ENCODE results near the gene LVRN.

Gene LVRN

GRCh38 chr5:116035123-116035522 lies 72.8 kb downstream of the LVRN start:
- no peak for TF ChIP-seq CTCF (IDR thresholded peaks at IDR 0.05; ENCODE audit: low read depth, low read length, missing control alignments)
- DNase-seq, result peak; percentile 2
- Histone ChIP-seq H3K27me3 (replicated peaks) (no peaks in the 10 kb centered on the region), H3K4me3 (ENCODE audit: low read depth, low read length) (no peak overlapping the region), H3K36me3 (replicated peaks) (no peaks in the 10 kb centered on the region), H3K27ac (no peak overlapping the region)
- in situ Hi-C loops (cut with HindIII; ENCODE audit: low pct_ligation_motif_present, low sequenced_read_pairs), result no loop called here

DNA sequence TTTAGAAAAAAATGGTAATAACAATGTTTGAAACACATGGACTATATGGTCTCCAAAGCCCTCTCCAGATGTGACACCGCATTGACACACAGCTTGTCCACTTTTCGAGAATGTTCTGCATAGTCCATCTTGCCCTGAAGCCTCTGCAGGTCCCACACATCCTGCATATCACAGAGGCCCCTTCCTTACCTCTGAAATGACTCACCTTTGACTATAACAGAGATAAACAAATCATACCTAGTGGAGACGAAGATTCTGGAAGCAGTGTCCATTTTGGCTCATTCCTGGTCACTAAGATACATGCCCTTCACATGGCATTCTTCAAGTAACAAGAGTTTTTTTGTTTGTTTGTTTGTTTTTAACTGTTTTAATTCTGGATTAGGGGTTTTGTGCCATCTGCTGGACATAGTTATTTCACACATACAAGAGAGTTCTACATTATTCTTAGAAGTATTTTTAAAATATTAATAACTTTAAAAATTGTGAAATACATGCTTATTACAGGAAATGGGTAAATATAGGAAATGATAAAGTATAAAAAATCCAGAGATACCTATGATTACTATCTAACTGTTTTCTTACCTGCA lies 75.1 kb downstream of the LVRN start:
- no peak overlapping the region for H3K27ac ChIP-seq
- no peaks in the 10 kb centered on the region for H3K36me3 ChIP-seq (replicated peaks)
- no peaks in the 10 kb centered on the region for H3K27me3 ChIP-seq (replicated peaks)
- TF ChIP-seq CTCF (IDR thresholded peaks at IDR 0.05; ENCODE audit: low read depth, low read length, missing control alignments), result no peak
- no peak for DNase-seq
- in situ Hi-C loops (cut with HindIII; ENCODE audit: low pct_ligation_motif_present, low sequenced_read_pairs), result no loop called here
- H3K4me3 ChIP-seq (ENCODE audit: low read depth, low read length), result no peak overlapping the region

DNA sequence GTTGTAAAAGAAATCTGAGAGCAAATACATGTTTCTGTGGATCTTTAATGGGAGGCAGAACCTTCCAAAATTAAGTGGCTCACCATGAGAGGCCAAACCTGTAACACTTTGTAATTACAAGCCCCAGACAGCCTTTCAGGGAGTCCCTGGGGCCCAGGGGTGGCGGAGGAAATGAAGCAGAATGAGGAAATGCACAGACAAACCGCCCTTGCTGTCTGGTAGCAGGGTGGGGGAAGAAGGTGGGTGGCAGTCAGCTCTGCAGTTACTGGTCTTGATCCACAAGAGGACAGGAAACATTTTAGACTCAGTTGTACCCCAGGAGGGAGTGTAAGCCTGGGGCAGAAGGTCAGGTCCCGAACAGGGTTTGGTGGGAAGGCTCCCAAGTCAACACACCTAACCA lies 76.5 kb downstream of the LVRN start:
- Histone ChIP-seq H3K27ac (no peak overlapping the region), H3K4me3 (ENCODE audit: low read depth, low read length) (no peak overlapping the region), H3K27me3 (replicated peaks) (no peaks in the 10 kb centered on the region), H3K36me3 (replicated peaks) (no peaks in the 10 kb centered on the region)
- TF ChIP-seq CTCF (IDR thresholded peaks at IDR 0.05; ENCODE audit: low read depth, low read length, missing control alignments), result no peak
- DNase-seq, result no peak
- in situ Hi-C loops (cut with HindIII; ENCODE audit: low pct_ligation_motif_present, low sequenced_read_pairs), result no loop called here

- H3K36me3 ChIP-seq (replicated peaks), result no peaks in the 10 kb centered on the region
- no peak for DNase-seq
- no peaks in the 10 kb centered on the region for H3K27me3 ChIP-seq (replicated peaks)
- in situ Hi-C loops (cut with HindIII; ENCODE audit: low pct_ligation_motif_present, low sequenced_read_pairs), result no loop called here
- no peak overlapping the region for H3K4me3 ChIP-seq (ENCODE audit: low read depth, low read length)
- H3K27ac ChIP-seq, result no peak overlapping the region
- TF ChIP-seq CTCF (IDR thresholded peaks at IDR 0.05; ENCODE audit: low read depth, low read length, missing control alignments), result no peak
These were observed 80.1 kb downstream of the LVRN start for GRCh38 chr5:116042375-116042774.

DNA sequence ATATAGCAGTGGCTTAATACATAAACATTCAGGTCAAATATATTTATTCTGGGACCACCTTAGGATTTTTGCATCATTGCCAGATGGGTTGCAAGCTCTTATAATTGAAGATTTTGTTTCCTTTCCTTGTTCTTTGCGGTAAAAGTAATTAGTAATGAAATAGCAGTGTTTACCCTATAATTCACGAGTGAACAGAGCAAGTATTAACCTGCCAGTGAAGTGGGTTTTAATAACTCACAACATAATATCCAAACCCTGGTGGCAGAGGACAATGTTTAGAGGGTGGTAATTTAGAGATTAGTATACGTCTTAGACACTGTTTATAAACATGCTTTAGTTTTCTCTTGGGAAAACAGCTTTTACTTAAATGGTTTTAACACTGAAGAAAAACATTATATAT lies 81.8 kb downstream of the LVRN start:
- Histone ChIP-seq H3K4me3 (ENCODE audit: low read depth, low read length) (no peak overlapping the region), H3K36me3 (replicated peaks) (no peaks in the 10 kb centered on the region), H3K27ac (no peak overlapping the region), H3K27me3 (replicated peaks) (no peaks in the 10 kb centered on the region)
- no peak for DNase-seq
- no peak for TF ChIP-seq CTCF (IDR thresholded peaks at IDR 0.05; ENCODE audit: low read depth, low read length, missing control alignments)
- in situ Hi-C loops (cut with HindIII; ENCODE audit: low pct_ligation_motif_present, low sequenced_read_pairs), result no loop called here

GRCh38 chr5:116045821-116046220 lies 83.5 kb downstream of the LVRN start:
- TF ChIP-seq CTCF (IDR thresholded peaks at IDR 0.05; ENCODE audit: low read depth, low read length, missing control alignments), result no peak
- DNase-seq, result no peak
- H3K4me3 ChIP-seq (ENCODE audit: low read depth, low read length), result no peak overlapping the region
- no peaks in the 10 kb centered on the region for H3K36me3 ChIP-seq (replicated peaks)
- in situ Hi-C loops (cut with HindIII; ENCODE audit: low pct_ligation_motif_present, low sequenced_read_pairs), result no loop called here
- no peaks in the 10 kb centered on the region for H3K27me3 ChIP-seq (replicated peaks)
- H3K27ac ChIP-seq, result no peak overlapping the region

Measured in brain microvascular endothelial cell (primary cell).